Sigmoid colon (tissue), 7 donors: ENCODE data around the gene HS6ST2. TPM values are rescaled to one million over a fixed set of nuclear protein-coding genes. Genes with fewer than 3 reads are reported as not detected.

ENCODE experiments used
- DNase-seq: peaks from one replicate; pipeline ENCODE4 v3.0.0-alpha.2; 2019
- H3K27ac ChIP-seq, 4 donors: fragments of 200-600 bp; sonication (generic); one replicate each; pipeline ENCODE4 v1.5.1; 2016 to 2019; ENCODE audit warnings: mild to moderate bottlenecking in 1 of 4
- H3K27me3 ChIP-seq, 3 donors: fragments of 200-600 bp; sonication (generic); one replicate each; pipeline ENCODE4 v1.5.1; 2019; ENCODE audit warnings: mild to moderate bottlenecking in 1 of 3
- H3K36me3 ChIP-seq, 4 donors: fragments of 200-600 bp; sonication (generic); one replicate each; pipeline ENCODE4 v1.5.1; 2016 to 2019
- H3K4me1 ChIP-seq, 4 donors: fragments of 200-600 bp; sonication (generic); one replicate each; pipeline ENCODE4 v1.5.1; 2017 to 2019
- H3K4me3 ChIP-seq, 4 donors: fragments of 200-600 bp; sonication (generic); one replicate each; pipeline ENCODE4 v1.5.1; 2017 to 2019; ENCODE audit warnings: mild to moderate bottlenecking in 2 of 4, moderate library complexity in 1 of 4
- H3K9me3 ChIP-seq, 4 donors: fragments of 200-600 bp in 3 of 4; sonication (generic) in 3 of 4; one replicate each; pipeline versions ENCODE4 v1.5.1 to v1.6.1; 2013 to 2019
- CTCF ChIP-seq, 4 experiments: fragments of 450-650 bp in 3 of 4; fragments of 200-600 bp in 1 of 4; IDR thresholded peaks; one replicate each; pipeline ENCODE4 v1.5.1; 2016 to 2019; ENCODE audit warnings: antibody characterized with exemption in 4 of 4, mild to moderate bottlenecking in 3 of 4, moderate library complexity in 2 of 4
- EP300 ChIP-seq, 4 donors: sonication (generic); formaldehyde crosslinking; IDR thresholded peaks; one replicate each; pipeline ENCODE4 v1.6.1; 2017; ENCODE audit warnings: antibody characterized with exemption in 4 of 4
- POLR2A ChIP-seq, 2 donors: fragments of 450-650 bp; IDR thresholded peaks; one replicate each; pipeline ENCODE4 v1.6.1; 2016; ENCODE audit warnings: antibody characterized with exemption in 2 of 2, mild to moderate bottlenecking in 2 of 2, moderate library complexity in 2 of 2
- POLR2AphosphoS5 ChIP-seq, 4 donors: sonication (generic); formaldehyde crosslinking; IDR thresholded peaks; one replicate each; pipeline ENCODE4 v1.6.1; 2017; ENCODE audit warnings: antibody characterized with exemption in 4 of 4
- WGBS, 2 donors: extraction: QIAGEN DNeasy Blood & Tissue Kit; methylation state at CpG; one replicate each; pipeline ENCODE4 v1.1.7; 2013; 5-methylcytosine and 5-hydroxymethylcytosine counted together
- intact Hi-C: fragments of 100-400 bp; cut with DNase I; formaldehyde crosslinking; loops from one replicate; pipeline ENCODE4 v1.15.1; 2023
- polyA plus RNA-seq, 3 donors: library from polyadenylated mRNA; stranded (reverse); fragments of 200-250 nt; gene quantifications; one replicate each; pipeline ENCODE4 v1.2.3, GENCODE V29; 2013
- total RNA-seq, 4 donors: library from RNA; depleted of rRNA; stranded (reverse); fragments of >200 nt; gene quantifications; one replicate each; pipeline ENCODE4 v1.1.0, GENCODE V29; 2016
- donor health status: healthy with polysubstance abuse.
- donor health status: Bipolar disorder and iron deficiency.
- donor health status: healthy.

HS6ST2 gene
- total and polyA plus RNA-seq, 7 donors, result under 0.01 to 0.82 (median 0.27) TPM; not detected in 1

GRCh38 chrX:132834109-132834508 is 124.3 kb downstream of the HS6ST2 start:
- H3K9me3 ChIP-seq, result no peaks in the 10 kb centered on the region
- intact Hi-C loops, result no loop called here
- H3K27me3 ChIP-seq, result no peaks in the 10 kb centered on the region
- H3K4me3 ChIP-seq, result no peak overlapping the region
- H3K27ac ChIP-seq, result no peak overlapping the region
- no peaks in the 10 kb centered on the region for H3K36me3 ChIP-seq
- no peak for DNase-seq
- H3K4me1 ChIP-seq, result no peaks in the 10 kb centered on the region
- TF ChIP-seq EP300 (IDR thresholded peaks at IDR 0.05) (no peak), POLR2A (IDR thresholded peaks at IDR 0.05) (no peak), POLR2AphosphoS5 (IDR thresholded peaks at IDR 0.05) (no peak), CTCF (IDR thresholded peaks at IDR 0.05) (no peak)
- 62 to 83% methylated on average over 5 of the region's 5 CpGs for WGBS, 2 donors

GRCh38 chrX:132833373-132833772 is 125.1 kb downstream of the HS6ST2 start:
- WGBS, 2 donors, result 47 to 61% methylated on average over 2 of the region's 2 CpGs
- intact Hi-C loops, result no loop called here
- H3K4me3 ChIP-seq, result no peak overlapping the region

GRCh38 chrX:132831336-132831973 is 127.0 kb downstream of the HS6ST2 start:
- no peak overlapping the region for H3K27ac ChIP-seq

More at GRCh38 chrX:132833373-132833772, 125.1 kb downstream of the HS6ST2 start:
- no peaks in the 10 kb centered on the region for H3K9me3 ChIP-seq
- H3K27ac ChIP-seq, result no peak overlapping the region
- no peak for DNase-seq
- TF ChIP-seq POLR2A (IDR thresholded peaks at IDR 0.05) (no peak), POLR2AphosphoS5 (IDR thresholded peaks at IDR 0.05) (no peak), EP300 (IDR thresholded peaks at IDR 0.05) (no peak), CTCF (IDR thresholded peaks at IDR 0.05) (no peak)
- no peaks in the 10 kb centered on the region for H3K36me3 ChIP-seq
- H3K4me1 ChIP-seq, result no peaks in the 10 kb centered on the region
- H3K27me3 ChIP-seq, result no peaks in the 10 kb centered on the region

GRCh38 chrX:132822634-132823012 is 135.8 kb downstream of the HS6ST2 start:
- no peak overlapping the region for H3K27ac ChIP-seq
- 45 to 54% methylated on average over 2 of the region's 2 CpGs for WGBS, 2 donors

More at GRCh38 chrX:132831336-132831973, 127.0 kb downstream of the HS6ST2 start:
- no peaks in the 10 kb centered on the region for H3K9me3 ChIP-seq
- no peaks in the 10 kb centered on the region for H3K27me3 ChIP-seq
- no peak for DNase-seq
- WGBS, 2 donors, result 85 to 87% methylated on average over 8 of the region's 8 CpGs
- TF ChIP-seq POLR2AphosphoS5 (IDR thresholded peaks at IDR 0.05) (peak in 2 of 4 donors; percentile 19 to 41), CTCF (IDR thresholded peaks at IDR 0.05) (no peak)
- intact Hi-C loops, result no loop called here
- no peak overlapping the region for H3K4me3 ChIP-seq
- H3K4me1 ChIP-seq, result no peaks in the 10 kb centered on the region
- H3K36me3 ChIP-seq, result no peaks in the 10 kb centered on the region

More at GRCh38 chrX:132822634-132823012, 135.8 kb downstream of the HS6ST2 start:
- Histone ChIP-seq H3K27me3 (no peaks in the 10 kb centered on the region), H3K9me3 (no peaks in the 10 kb centered on the region), H3K36me3 (no peaks in the 10 kb centered on the region), H3K4me1 (no peaks in the 10 kb centered on the region), H3K4me3 (no peak overlapping the region)
- TF ChIP-seq POLR2A (IDR thresholded peaks at IDR 0.05), result no peak
- TF ChIP-seq EP300 (IDR thresholded peaks at IDR 0.05), result no peak
- no peak for TF ChIP-seq POLR2AphosphoS5 (IDR thresholded peaks at IDR 0.05)
- no peak for TF ChIP-seq CTCF (IDR thresholded peaks at IDR 0.05)
- no peak for DNase-seq
- intact Hi-C loops, result no loop called here
